GM18498 (cell line): ENCODE data around the gene MYO7A.

Experiments
- ATAC-seq: cut with Tn5 transposase; IDR thresholded peaks from one replicate; pipeline ENCODE4 v1.9.1; 2021; ENCODE audit warnings: mild to moderate bottlenecking, moderate library complexity; ENCODE audit not compliant: unreplicated experiment

The MYO7A gene

DNA sequence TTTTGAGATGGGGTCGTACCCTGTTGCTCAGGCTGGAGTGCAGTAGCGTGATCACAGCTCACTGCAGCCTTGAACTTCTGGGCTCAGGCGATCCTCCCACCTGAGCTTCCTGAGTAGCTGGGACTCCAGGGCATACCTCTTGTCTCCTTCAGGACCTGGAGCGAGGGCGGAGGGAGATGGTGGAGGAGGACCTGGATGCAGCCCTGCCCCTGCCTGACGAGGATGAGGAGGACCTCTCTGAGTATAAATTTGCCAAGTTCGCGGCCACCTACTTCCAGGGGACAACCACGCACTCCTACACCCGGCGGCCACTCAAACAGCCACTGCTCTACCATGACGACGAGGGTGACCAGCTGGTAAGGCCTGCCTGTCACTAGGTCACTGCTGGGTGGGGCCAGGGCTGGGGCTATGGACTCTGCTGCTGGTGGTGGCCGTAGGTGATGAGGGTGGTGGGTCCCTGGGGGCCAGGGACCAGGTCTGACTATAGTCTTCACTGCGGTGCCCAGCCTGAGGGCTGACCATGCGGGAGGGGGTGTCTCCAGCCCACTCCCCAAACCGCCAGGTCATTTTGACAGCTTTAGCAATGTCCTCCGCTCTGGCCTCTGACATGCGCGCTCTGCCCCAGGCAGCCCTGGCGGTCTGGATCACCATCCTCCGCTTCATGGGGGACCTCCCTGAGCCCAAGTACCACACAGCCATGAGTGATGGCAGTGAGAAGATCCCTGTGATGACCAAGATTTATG is 53.9 kb downstream of the MYO7A start:
- no peak for ATAC-seq

- ATAC-seq = no peak
These were observed 54.7 kb downstream of the MYO7A start for GRCh38 chr11:77182542-77183430.

- no peak for ATAC-seq
These were observed 55.5 kb downstream of the MYO7A start for GRCh38 chr11:77183431-77183984.

- no peak for ATAC-seq
These were observed 56.3 kb downstream of the MYO7A start for GRCh38 chr11:77184136-77184860.

- no peak for ATAC-seq
These were observed 58.3 kb downstream of the MYO7A start for GRCh38 chr11:77186302-77186701.

- no peak for ATAC-seq
These were observed 59.2 kb downstream of the MYO7A start for GRCh38 chr11:77187111-77187750.

GRCh38 chr11:77187776-77188632 is 60.0 kb downstream of the MYO7A start:
- ATAC-seq = no peak

GRCh38 chr11:77188633-77189491 is 60.8 kb downstream of the MYO7A start:
- no peak for ATAC-seq

DNA sequence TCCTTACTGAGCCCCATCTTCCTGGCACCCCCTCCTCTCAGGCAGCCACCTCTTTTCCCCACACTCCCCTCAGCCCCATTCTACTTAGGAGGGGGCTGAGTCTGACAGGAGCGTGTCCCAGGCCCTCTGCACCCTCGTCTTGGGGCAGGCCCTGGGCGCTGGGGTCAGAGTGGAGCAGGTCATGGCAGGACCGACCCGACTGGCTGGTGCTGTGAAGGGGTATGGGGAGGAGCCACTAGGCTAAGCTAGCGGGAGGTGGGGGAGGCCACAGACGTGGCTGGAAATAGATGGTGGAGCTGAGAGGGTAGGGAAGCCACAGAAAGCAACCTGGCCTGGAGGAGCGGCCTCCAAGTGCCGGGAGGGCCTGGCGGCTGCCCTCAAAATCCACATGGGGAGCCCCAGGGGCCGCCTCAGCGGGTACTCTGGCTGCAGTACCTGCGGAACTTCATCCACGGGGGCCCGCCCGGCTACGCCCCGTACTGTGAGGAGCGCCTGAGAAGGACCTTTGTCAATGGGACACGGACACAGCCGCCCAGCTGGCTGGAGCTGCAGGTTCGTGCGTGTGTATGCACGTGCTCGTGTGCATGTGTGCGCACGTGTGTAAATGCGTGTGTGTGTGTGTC is 61.7 kb downstream of the MYO7A start:
- ATAC-seq = no peak

GRCh38 chr11:77190331-77191075 is 62.5 kb downstream of the MYO7A start:
- no peak for ATAC-seq

GRCh38 chr11:77191429-77191822 is 63.4 kb downstream of the MYO7A start:
- ATAC-seq = no peak

DNA sequence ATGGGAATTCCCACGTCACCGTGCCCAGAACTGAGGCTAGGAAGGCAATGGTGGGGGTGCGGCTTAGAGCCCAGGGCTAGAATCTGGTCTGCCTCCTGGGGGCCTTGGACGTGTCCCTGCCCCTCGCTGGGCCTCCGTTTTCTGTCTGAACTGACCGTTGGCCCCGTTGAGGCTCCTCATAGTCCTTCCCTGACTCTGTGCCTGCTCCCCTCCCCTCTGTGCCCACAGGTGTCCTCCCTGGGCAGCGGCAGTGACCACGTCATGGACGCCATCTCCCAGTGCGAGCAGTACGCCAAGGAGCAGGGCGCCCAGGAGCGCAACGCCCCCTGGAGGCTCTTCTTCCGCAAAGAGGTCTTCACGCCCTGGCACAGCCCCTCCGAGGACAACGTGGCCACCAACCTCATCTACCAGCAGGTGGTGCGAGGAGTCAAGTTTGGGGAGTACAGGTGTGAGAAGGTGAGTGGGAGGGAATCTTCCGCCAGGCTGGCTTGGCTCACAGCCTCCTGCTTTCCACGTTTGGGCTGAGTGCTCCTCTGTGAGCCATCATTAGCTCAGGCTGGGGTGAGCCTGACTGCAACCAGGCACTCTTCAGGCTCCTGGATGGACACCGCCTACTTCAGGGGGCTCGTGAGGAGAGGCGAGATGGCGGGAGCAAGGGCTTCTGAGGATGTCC is 63.9 kb downstream of the MYO7A start:
- ATAC-seq = no peak

- ATAC-seq = no peak
These were observed 65.1 kb downstream of the MYO7A start for GRCh38 chr11:77193167-77193566.

DNA sequence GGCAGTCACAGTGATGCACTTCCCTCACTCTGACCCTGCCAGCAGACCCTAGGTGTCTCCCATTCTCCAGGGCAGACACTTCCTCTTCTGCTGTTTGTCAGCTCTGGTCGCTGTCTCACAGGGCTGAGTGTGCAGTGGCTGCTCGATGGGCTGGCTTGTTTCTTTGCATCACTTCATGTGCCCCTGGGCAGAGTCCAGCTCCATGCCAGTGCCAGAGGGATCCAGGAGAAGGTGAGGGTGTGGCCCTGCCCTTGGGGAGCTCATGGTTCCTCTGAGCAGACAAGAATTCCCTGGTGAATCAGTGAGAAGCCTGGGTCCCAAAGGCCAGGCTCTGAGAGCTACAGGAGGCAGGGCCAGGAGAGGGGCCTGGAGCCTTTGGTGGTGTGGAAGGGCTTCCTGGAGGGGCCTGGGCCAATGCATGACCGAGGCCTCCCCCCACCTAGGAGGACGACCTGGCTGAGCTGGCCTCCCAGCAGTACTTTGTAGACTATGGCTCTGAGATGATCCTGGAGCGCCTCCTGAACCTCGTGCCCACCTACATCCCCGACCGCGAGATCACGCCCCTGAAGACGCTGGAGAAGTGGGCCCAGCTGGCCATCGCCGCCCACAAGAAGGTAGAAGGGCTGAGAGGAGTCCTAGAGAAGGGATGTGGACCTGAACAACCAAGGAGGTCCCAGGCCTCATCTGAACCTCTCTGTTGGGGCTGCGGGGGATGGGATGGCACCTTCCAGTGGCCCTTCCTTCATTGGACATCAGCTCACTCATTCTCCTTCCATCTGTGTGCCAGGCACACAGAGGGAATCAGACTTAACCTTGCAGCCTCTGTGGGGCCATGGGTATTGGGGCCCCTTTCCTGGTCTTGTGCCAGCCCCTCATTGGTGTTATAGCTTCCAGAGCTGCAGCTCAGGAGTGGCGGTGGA is 66.1 kb downstream of the MYO7A start:
- no peak for ATAC-seq

- no peak for ATAC-seq
These were observed 67.2 kb downstream of the MYO7A start for GRCh38 chr11:77195071-77195755.
